ENCODE data around the gene HEMK1. TPM values are rescaled to one million over a fixed set of nuclear protein-coding genes. Genes with fewer than 3 reads are reported as not detected.

HEMK1 gene
- total and polyA plus RNA-seq, 4 donors: 3.7 to 9.5 (median 8.9) TPM

DNA sequence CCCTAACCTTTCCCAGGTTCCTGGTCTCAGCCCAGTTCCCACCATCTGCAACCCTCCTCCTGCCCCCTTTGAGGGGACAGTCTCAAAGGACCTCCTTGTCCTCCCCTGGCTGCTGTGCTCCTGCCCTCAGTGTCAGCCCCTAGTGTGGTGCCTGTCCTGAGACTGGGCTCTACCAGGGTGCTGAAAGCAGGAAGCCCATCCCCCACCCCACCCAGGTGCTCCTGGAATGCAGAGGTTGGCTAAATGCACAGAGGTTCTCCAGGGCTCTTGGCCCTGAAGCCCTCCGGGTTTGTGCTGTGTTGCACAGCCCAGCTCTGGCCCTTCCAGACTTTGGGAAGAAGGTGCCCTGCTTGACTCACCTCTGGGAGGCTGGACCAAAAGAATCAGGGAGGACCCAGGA lies 23.5 kb upstream of the HEMK1 start:
- H3K36me3 ChIP-seq (ENCODE audit: control insufficient read depth in 4 of 4, insufficient read depth in 3 of 4, low read depth in 1 of 4, low read length in 3 of 4): no peaks in the 10 kb centered on the region

DNA sequence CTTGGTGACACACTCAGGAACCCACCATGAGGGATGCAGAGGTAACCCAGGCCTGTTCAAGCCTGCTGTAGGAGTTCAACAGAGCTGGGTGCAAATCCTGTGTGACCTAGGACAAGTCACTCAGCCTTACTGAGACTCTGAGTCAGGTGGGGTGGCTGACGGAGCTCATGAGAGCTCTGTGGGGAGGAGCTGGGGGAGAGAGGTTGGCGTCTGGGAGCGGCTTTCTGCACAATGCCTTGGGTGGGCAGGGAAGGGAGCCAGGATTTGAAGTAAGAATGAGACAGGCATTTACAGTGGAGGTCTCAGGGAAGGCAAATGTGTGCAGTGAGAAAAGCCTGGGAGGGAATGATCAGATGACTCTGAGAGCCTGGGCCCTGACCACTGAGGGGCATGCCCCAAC lies 20.1 kb upstream of the HEMK1 start:
- no peak overlapping the region for H3K9ac ChIP-seq (ENCODE audit: low read depth in 1 of 2, low read length in 2 of 2)
- H3K9me3 ChIP-seq (ENCODE audit: control insufficient read depth in 4 of 4, low read length in 3 of 4): no peaks in the 10 kb centered on the region
- WGBS: 94% methylated on average over 3 of the region's 3 CpGs
- H3K27me3 ChIP-seq (ENCODE audit: control insufficient read depth in 4 of 4, insufficient read depth in 4 of 4, low read length in 3 of 4): no peaks in the 10 kb centered on the region
- H3K27ac ChIP-seq (ENCODE audit: low read depth in 1 of 2, low read length in 2 of 2): no peak overlapping the region
- no peak for DNase-seq (ENCODE audit: low spot score)
- TF ChIP-seq FOXA2 (IDR thresholded peaks at IDR 0.05) (no peak), RXRA (IDR thresholded peaks at IDR 0.05) (no peak), TAF1 (conservative IDR thresholded peaks at IDR 0.05) (no peak), EGR1 (IDR thresholded peaks at IDR 0.05; ENCODE audit: low read depth in 2 of 2) (no peak), YY1 (IDR thresholded peaks at IDR 0.05) (no peak), GABPA (IDR thresholded peaks at IDR 0.05 in 1 of 2, conservative IDR thresholded peaks at IDR 0.05 in 1 of 2) (no peak), FOXA1 (IDR thresholded peaks at IDR 0.05) (no peak), SP1 (IDR thresholded peaks at IDR 0.05) (no peak), HNF4G (IDR thresholded peaks at IDR 0.05) (no peak), JUND (IDR thresholded peaks at IDR 0.05) (no peak)
- TF ChIP-seq, protein P1, sequence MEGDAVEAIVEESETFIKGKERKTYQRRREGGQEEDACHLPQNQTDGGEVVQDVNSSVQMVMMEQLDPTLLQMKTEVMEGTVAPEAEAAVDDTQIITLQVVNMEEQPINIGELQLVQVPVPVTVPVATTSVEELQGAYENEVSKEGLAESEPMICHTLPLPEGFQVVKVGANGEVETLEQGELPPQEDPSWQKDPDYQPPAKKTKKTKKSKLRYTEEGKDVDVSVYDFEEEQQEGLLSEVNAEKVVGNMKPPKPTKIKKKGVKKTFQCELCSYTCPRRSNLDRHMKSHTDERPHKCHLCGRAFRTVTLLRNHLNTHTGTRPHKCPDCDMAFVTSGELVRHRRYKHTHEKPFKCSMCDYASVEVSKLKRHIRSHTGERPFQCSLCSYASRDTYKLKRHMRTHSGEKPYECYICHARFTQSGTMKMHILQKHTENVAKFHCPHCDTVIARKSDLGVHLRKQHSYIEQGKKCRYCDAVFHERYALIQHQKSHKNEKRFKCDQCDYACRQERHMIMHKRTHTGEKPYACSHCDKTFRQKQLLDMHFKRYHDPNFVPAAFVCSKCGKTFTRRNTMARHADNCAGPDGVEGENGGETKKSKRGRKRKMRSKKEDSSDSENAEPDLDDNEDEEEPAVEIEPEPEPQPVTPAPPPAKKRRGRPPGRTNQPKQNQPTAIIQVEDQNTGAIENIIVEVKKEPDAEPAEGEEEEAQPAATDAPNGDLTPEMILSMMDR (IDR thresholded peaks at IDR 0.05; ENCODE audit: low read depth, low read length, missing input control): no peak
- TF ChIP-seq, protein P2, sequence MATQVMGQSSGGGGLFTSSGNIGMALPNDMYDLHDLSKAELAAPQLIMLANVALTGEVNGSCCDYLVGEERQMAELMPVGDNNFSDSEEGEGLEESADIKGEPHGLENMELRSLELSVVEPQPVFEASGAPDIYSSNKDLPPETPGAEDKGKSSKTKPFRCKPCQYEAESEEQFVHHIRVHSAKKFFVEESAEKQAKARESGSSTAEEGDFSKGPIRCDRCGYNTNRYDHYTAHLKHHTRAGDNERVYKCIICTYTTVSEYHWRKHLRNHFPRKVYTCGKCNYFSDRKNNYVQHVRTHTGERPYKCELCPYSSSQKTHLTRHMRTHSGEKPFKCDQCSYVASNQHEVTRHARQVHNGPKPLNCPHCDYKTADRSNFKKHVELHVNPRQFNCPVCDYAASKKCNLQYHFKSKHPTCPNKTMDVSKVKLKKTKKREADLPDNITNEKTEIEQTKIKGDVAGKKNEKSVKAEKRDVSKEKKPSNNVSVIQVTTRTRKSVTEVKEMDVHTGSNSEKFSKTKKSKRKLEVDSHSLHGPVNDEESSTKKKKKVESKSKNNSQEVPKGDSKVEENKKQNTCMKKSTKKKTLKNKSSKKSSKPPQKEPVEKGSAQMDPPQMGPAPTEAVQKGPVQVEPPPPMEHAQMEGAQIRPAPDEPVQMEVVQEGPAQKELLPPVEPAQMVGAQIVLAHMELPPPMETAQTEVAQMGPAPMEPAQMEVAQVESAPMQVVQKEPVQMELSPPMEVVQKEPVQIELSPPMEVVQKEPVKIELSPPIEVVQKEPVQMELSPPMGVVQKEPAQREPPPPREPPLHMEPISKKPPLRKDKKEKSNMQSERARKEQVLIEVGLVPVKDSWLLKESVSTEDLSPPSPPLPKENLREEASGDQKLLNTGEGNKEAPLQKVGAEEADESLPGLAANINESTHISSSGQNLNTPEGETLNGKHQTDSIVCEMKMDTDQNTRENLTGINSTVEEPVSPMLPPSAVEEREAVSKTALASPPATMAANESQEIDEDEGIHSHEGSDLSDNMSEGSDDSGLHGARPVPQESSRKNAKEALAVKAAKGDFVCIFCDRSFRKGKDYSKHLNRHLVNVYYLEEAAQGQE (IDR thresholded peaks at IDR 0.05): no peak
- TF ChIP-seq, protein P3, sequence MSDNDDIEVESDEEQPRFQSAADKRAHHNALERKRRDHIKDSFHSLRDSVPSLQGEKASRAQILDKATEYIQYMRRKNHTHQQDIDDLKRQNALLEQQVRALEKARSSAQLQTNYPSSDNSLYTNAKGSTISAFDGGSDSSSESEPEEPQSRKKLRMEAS (IDR thresholded peaks at IDR 0.05): no peak
- TF ChIP-seq, protein P4, sequence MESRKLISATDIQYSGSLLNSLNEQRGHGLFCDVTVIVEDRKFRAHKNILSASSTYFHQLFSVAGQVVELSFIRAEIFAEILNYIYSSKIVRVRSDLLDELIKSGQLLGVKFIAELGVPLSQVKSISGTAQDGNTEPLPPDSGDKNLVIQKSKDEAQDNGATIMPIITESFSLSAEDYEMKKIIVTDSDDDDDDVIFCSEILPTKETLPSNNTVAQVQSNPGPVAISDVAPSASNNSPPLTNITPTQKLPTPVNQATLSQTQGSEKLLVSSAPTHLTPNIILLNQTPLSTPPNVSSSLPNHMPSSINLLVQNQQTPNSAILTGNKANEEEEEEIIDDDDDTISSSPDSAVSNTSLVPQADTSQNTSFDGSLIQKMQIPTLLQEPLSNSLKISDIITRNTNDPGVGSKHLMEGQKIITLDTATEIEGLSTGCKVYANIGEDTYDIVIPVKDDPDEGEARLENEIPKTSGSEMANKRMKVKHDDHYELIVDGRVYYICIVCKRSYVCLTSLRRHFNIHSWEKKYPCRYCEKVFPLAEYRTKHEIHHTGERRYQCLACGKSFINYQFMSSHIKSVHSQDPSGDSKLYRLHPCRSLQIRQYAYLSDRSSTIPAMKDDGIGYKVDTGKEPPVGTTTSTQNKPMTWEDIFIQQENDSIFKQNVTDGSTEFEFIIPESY (IDR thresholded peaks at IDR 0.05): no peak
- no peaks in the 10 kb centered on the region for H3K36me3 ChIP-seq (ENCODE audit: control insufficient read depth in 4 of 4, insufficient read depth in 3 of 4, low read depth in 1 of 4, low read length in 3 of 4)
- no peak overlapping the region for H3K4me3 ChIP-seq (ENCODE audit: low read depth in 1 of 3, low read length in 3 of 3)
- H3K4me1 ChIP-seq (ENCODE audit: control insufficient read depth in 4 of 4, insufficient read depth in 4 of 4, low read length in 3 of 4): no peaks in the 10 kb centered on the region

More for the DNA sequence above, 23.5 kb upstream of the HEMK1 start:
- Histone ChIP-seq H3K9me3 (ENCODE audit: control insufficient read depth in 4 of 4, low read length in 3 of 4) (no peaks in the 10 kb centered on the region), H3K4me3 (ENCODE audit: low read depth in 1 of 3, low read length in 3 of 3) (no peak overlapping the region), H3K27ac (ENCODE audit: low read depth in 1 of 2, low read length in 2 of 2) (no peak overlapping the region), H3K27me3 (ENCODE audit: control insufficient read depth in 4 of 4, insufficient read depth in 4 of 4, low read length in 3 of 4) (no peaks in the 10 kb centered on the region), H3K9ac (ENCODE audit: low read depth in 1 of 2, low read length in 2 of 2) (no peak overlapping the region), H3K4me1 (ENCODE audit: control insufficient read depth in 4 of 4, insufficient read depth in 4 of 4, low read length in 3 of 4) (no peaks in the 10 kb centered on the region)
- no peak for DNase-seq (ENCODE audit: low spot score)
- TF ChIP-seq, protein P4 (IDR thresholded peaks at IDR 0.05): no peak
- no peak for TF ChIP-seq JUND (IDR thresholded peaks at IDR 0.05)
- no peak for TF ChIP-seq EGR1 (IDR thresholded peaks at IDR 0.05; ENCODE audit: low read depth in 2 of 2)
- TF ChIP-seq FOXA1 (IDR thresholded peaks at IDR 0.05): no peak
- no peak for TF ChIP-seq TAF1 (conservative IDR thresholded peaks at IDR 0.05)
- no peak for TF ChIP-seq HNF4A (conservative IDR thresholded peaks at IDR 0.05)
- no peak for TF ChIP-seq FOXA2 (IDR thresholded peaks at IDR 0.05)
- TF ChIP-seq, protein P2 (IDR thresholded peaks at IDR 0.05): no peak
- TF ChIP-seq RAD21 (IDR thresholded peaks at IDR 0.05): no peak
- 65% methylated on average over 1 of the region's 1 CpG for WGBS

All from liver (tissue), 9 donors.